Measurements from ENCODE around the gene GSN.

GSN gene

DNA sequence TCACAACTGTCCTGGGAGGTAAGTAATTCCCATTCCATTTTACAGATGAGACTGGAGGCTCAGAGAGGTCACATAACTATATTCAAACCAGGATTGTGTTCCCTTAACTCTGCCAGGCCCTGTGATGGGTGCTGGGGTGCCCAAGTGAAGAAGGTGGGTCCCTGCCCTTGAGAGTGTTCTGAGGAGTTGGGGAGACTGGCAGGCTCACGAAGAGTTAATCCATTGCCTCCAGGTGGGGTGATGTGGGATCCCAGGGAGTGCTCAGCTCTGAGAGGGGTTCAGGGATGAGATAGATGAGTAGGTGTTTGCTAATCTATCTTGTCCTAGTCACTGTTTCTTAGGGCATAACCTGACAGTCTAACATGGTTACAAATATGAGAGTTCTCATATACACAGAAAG is 36.7 kb downstream of the GSN start:
- Histone ChIP-seq H3K4me1 (no peaks in the 10 kb centered on the region), H3K27me3 (peaks cover 13% of the 10 kb centered on the region), H3K36me3 (no peaks in the 10 kb centered on the region), H3K9me3 (no peaks in the 10 kb centered on the region), H3K4me3 (ENCODE audit: low read depth, low read length) (no peak overlapping the region)
- no peak for DNase-seq
- no peak for TF ChIP-seq CTCF (IDR thresholded peaks at IDR 0.05; ENCODE audit: low read depth, low read length)

GRCh38 chr9:121305269-121305994 is 37.5 kb downstream of the GSN start:
- Histone ChIP-seq H3K4me3 (ENCODE audit: low read depth, low read length) (no peak overlapping the region), H3K36me3 (no peaks in the 10 kb centered on the region), H3K4me1 (no peaks in the 10 kb centered on the region), H3K9me3 (no peaks in the 10 kb centered on the region), H3K27me3 (peaks cover 6% of the 10 kb centered on the region)
- no peak for TF ChIP-seq CTCF (IDR thresholded peaks at IDR 0.05; ENCODE audit: low read depth, low read length)
- DNase-seq = no peak

DNA sequence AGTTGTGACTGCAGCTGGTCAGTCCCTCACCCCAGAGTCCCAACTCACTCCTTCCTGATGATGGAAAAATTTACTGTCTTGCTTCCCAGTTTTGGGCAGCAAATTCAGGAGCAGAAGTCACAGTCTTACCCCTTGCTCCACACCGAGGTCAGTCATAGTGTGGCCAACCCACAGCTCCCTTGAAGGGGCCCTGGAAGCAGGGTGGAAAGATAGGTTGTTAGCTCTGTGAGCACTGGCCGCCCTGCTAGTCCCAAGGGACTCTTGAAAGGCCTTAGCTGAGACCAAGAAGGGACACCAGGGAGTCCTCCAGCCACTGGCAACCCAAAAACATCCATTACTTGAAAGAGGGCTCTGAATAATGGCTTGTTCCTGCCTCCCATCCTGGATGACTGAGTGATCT is 40.0 kb downstream of the GSN start:
- TF ChIP-seq CTCF (IDR thresholded peaks at IDR 0.05; ENCODE audit: low read depth, low read length) = no peak
- no peak for DNase-seq
- Histone ChIP-seq H3K4me1 (no peaks in the 10 kb centered on the region), H3K27me3 (no peaks in the 10 kb centered on the region), H3K4me3 (ENCODE audit: low read depth, low read length) (no peak overlapping the region), H3K36me3 (no peaks in the 10 kb centered on the region), H3K9me3 (no peaks in the 10 kb centered on the region)

DNA sequence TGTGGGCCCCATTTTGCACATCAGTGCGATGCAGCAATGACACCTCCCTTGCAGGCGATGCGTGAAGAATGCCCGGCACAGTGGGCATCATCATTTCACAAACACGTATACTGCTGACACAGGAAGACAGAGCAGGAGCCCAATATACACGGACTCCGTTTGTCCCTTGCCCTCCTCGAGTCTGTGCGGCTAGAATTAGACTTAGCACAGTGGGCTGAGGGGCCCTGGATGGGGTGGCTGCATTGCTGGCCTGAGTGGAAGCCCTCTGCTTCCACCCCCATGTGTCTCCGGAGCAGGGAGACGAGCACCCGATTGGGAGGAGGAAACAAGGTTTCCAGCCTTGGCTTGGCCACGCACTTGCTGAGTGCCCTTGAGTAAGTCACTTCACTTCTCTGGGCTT is 40.8 kb downstream of the GSN start:
- Histone ChIP-seq H3K4me1 (no peaks in the 10 kb centered on the region), H3K36me3 (no peaks in the 10 kb centered on the region), H3K27me3 (no peaks in the 10 kb centered on the region), H3K4me3 (ENCODE audit: low read depth, low read length) (no peak overlapping the region), H3K9me3 (no peaks in the 10 kb centered on the region)
- no peak for TF ChIP-seq CTCF (IDR thresholded peaks at IDR 0.05; ENCODE audit: low read depth, low read length)
- DNase-seq = no peak

DNA sequence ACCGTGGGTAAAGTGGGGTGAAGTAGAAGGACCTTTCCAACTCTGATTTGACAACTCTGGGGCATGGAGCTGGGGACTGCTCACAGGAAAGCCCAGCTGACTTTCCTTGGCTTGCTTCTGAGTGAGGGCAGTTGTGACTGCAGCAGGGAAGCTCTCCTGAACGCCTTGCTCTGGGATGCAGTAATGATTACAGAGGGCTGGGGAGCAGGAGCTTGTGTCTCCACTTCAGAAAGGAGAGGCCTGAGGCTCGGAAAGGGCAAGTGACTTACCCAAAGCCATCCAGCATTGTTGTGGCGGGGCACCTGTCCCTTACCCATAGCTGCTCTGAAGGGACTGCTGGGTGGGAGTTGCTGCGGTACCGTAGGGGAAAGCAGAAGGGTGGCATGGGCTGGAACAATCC is 41.2 kb downstream of the GSN start:
- Histone ChIP-seq H3K4me1 (no peaks in the 10 kb centered on the region), H3K9me3 (no peaks in the 10 kb centered on the region), H3K4me3 (ENCODE audit: low read depth, low read length) (no peak overlapping the region), H3K36me3 (no peaks in the 10 kb centered on the region), H3K27me3 (no peaks in the 10 kb centered on the region)
- DNase-seq = no peak
- TF ChIP-seq CTCF (IDR thresholded peaks at IDR 0.05; ENCODE audit: low read depth, low read length) = no peak

- no peaks in the 10 kb centered on the region for H3K36me3 ChIP-seq
- no peaks in the 10 kb centered on the region for H3K9me3 ChIP-seq
- TF ChIP-seq CTCF (IDR thresholded peaks at IDR 0.05; ENCODE audit: low read depth, low read length) = no peak
- H3K4me3 ChIP-seq (ENCODE audit: low read depth, low read length) = no peak overlapping the region
- no peaks in the 10 kb centered on the region for H3K4me1 ChIP-seq
- DNase-seq = no peak
- H3K27me3 ChIP-seq = no peaks in the 10 kb centered on the region
Measured at GRCh38 chr9:121309833-121310425, 42.0 kb downstream of the GSN start.
